H1 (cell line): Measurements from ENCODE around the gene TMEM255B.

ENCODE experiments used
- BCL11A ChIP-seq, 2 experiments: IDR thresholded peaks; one replicate each; pipeline ENCODE4 v1.6.1; 2011; ENCODE audit warnings: low read depth in 2 of 2, low read length in 2 of 2, mild to moderate bottlenecking in 2 of 2
- EZH2 ChIP-seq: fragments of 200-600 bp; sonication (generic); IDR thresholded peaks from 2 replicates; pipeline ENCODE4 v1.7.1; 2012; ENCODE audit warnings: low read depth, mild to moderate bottlenecking, moderate library complexity, low read length, inconsistent platforms; ENCODE audit not compliant: severe bottlenecking
- TF ChIP-seq, protein P1 (sequence below), 3 experiments: IDR thresholded peaks; 1 replicate in 2 of 3; 2 replicates in 1 of 3; pipeline versions ENCODE4 v1.5.1 to v1.6.1; 2011; ENCODE audit warnings: low read length in 3 of 3, mild to moderate bottlenecking in 3 of 3, inconsistent platforms in 2 of 3, low read depth in 1 of 3, moderate library complexity in 1 of 3; ENCODE audit not compliant: insufficient read depth in 1 of 3; ENCODE audit errors: control extremely low read depth in 1 of 3

DNA sequence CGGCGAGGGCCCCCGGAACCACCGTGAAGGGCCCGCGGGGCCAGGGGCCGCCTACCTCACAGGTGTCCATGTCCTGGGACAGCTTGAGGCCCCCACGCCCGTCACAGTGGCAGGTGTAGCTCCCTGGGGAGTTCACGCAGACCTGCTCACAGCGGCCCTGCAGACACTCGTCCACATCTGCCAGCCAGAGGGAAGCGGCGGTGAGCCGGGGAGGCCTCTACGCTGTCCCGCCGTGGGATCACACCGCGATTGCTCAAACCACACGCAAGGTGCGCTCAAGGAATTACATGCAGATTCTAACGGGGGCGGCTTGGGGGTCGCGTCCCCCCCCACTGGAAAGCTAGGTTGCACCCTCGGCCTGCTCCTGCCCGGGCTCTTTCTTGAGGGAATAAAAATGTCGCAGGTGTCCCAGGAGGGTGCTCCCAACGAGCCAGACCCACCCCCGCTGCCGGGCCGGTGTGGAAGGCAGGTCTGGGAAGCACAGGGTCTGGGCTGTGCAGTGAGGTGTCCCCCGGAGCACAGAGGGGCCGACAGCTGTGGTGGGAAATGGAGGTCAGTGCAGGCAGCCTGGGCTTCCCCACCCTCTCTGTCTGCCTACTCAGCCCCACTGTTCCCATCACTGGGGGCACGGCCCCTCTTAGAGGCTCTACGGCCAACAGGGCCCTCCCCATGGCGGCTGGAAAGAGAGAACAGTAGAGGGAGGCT is 75.6 kb downstream of the TMEM255B start:
- TF ChIP-seq, protein P1, sequence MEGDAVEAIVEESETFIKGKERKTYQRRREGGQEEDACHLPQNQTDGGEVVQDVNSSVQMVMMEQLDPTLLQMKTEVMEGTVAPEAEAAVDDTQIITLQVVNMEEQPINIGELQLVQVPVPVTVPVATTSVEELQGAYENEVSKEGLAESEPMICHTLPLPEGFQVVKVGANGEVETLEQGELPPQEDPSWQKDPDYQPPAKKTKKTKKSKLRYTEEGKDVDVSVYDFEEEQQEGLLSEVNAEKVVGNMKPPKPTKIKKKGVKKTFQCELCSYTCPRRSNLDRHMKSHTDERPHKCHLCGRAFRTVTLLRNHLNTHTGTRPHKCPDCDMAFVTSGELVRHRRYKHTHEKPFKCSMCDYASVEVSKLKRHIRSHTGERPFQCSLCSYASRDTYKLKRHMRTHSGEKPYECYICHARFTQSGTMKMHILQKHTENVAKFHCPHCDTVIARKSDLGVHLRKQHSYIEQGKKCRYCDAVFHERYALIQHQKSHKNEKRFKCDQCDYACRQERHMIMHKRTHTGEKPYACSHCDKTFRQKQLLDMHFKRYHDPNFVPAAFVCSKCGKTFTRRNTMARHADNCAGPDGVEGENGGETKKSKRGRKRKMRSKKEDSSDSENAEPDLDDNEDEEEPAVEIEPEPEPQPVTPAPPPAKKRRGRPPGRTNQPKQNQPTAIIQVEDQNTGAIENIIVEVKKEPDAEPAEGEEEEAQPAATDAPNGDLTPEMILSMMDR (IDR thresholded peaks at IDR 0.05; ENCODE audit: control extremely low read depth in 1 of 3, insufficient read depth in 1 of 3, low read depth in 1 of 3, low read length in 3 of 3), result no peak
- TF ChIP-seq EZH2, result no peak
- no peak for TF ChIP-seq BCL11A (IDR thresholded peaks at IDR 0.05; ENCODE audit: low read depth in 2 of 2, low read length in 2 of 2)
